ENCODE data around the gene DHX40.
A peak's percentile ranks its signal among the peaks of the same experiment; 100 is the strongest.
"Not testable (repeated sequence)": the region's sequence is repeated elsewhere in the genome, so short reads cannot be mapped to it uniquely, and the experiment has no call there.

Gene DHX40

GRCh38 chr17:59565171-59565958 is at the start of gene DHX40:
Gene DHX40, plus strand, starts transcription at chr17:59565610. Its CDS starts 62 bp downstream, at chr17:59565672.
- peak; percentile 95 for DNase-seq

GRCh38 chr17:59516451-59516850 is 49.0 kb upstream of the DHX40 start:
- DNase-seq = no peak

- no peak for DNase-seq
Measured at GRCh38 chr17:59519132-59519531, 46.3 kb upstream of the DHX40 start.

GRCh38 chr17:59520251-59520650 is 45.2 kb upstream of the DHX40 start:
- no peak for DNase-seq

GRCh38 chr17:59521465-59522126 is 43.8 kb upstream of the DHX40 start:
- peak; percentile 36 for DNase-seq

- DNase-seq = not testable (repeated sequence)
Measured at GRCh38 chr17:59524930-59525329, 40.5 kb upstream of the DHX40 start.

- no peak for DNase-seq
Measured at GRCh38 chr17:59525668-59526067, 39.7 kb upstream of the DHX40 start.

- no peak for DNase-seq
Measured at GRCh38 chr17:59526451-59526850, 39.0 kb upstream of the DHX40 start.

- DNase-seq = no peak
Measured at GRCh38 chr17:59527325-59527917, 38.0 kb upstream of the DHX40 start.

- no peak for DNase-seq
Measured at GRCh38 chr17:59527931-59528330, 37.5 kb upstream of the DHX40 start.

GRCh38 chr17:59530531-59530930 is 34.9 kb upstream of the DHX40 start:
- DNase-seq = no peak

GRCh38 chr17:59533694-59534093 is 31.7 kb upstream of the DHX40 start:
- no peak for DNase-seq

- no peak for DNase-seq
Measured at GRCh38 chr17:59534583-59534982, 30.8 kb upstream of the DHX40 start.

GRCh38 chr17:59538195-59538909 is 27.1 kb upstream of the DHX40 start:
- no peak for DNase-seq

- DNase-seq = no peak
Measured at GRCh38 chr17:59542960-59543635, 22.3 kb upstream of the DHX40 start.

- no peak for DNase-seq
Measured at GRCh38 chr17:59545942-59546341, 19.5 kb upstream of the DHX40 start.

- DNase-seq = no peak
Measured at GRCh38 chr17:59547131-59547915, 18.1 kb upstream of the DHX40 start.

- DNase-seq = not testable (repeated sequence)
Measured at GRCh38 chr17:59548985-59549384, 16.4 kb upstream of the DHX40 start.

- no peak for DNase-seq
Measured at GRCh38 chr17:59550703-59551102, 14.7 kb upstream of the DHX40 start.

- no peak for DNase-seq
Measured at GRCh38 chr17:59558039-59558438, 7.4 kb upstream of the DHX40 start.

- DNase-seq = no peak
Measured at GRCh38 chr17:59558953-59559352, 6.5 kb upstream of the DHX40 start.

GRCh38 chr17:59561042-59561441 is 4.4 kb upstream of the DHX40 start:
- no peak for DNase-seq
